ENCODE results near the gene FIGNL1. TPM values are rescaled to one million over a fixed set of nuclear protein-coding genes. Genes with fewer than 3 reads are reported as not detected.

FIGNL1 gene
- total and polyA plus RNA-seq, 2 donors from 2014 or later: 2.4 to 5.8 TPM

DNA sequence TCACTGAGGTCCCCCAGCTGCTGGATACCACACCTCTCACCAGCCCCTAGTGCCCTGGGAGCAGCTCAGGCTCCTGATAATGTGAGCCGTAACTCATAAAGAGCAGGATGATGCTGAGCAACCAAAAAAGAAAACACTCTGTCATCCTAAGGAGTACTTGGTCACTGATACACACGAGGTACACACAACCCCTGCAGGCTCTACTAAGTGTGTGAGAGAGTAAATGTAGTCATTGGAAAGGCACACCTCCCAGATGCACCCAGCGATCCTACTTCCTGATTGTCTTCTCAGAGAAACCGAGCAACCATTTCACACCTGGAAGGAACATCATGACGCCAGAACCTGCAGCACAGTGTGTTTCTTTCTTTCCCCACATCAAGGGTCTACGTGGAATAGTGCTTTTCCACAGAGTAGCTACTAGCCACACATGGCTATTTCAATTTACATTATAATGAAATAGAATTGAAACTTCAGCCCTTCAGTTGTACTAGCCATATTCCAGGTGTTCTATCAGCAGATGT lies 34.2 kb downstream of the FIGNL1 start:
- intact Hi-C loops (cut with DNase I): no loop called here
- no peak overlapping the region for H3K27ac ChIP-seq (ENCODE audit: low read depth in 2 of 2, low read length in 2 of 2)
- H3K4me3 ChIP-seq (ENCODE audit: low read length in 3 of 3): no peak overlapping the region
- H3K36me3 ChIP-seq (ENCODE audit: control insufficient read depth in 2 of 3, insufficient read depth in 3 of 3, low read length in 3 of 3): no peaks in the 10 kb centered on the region
- TF ChIP-seq, protein P1, sequence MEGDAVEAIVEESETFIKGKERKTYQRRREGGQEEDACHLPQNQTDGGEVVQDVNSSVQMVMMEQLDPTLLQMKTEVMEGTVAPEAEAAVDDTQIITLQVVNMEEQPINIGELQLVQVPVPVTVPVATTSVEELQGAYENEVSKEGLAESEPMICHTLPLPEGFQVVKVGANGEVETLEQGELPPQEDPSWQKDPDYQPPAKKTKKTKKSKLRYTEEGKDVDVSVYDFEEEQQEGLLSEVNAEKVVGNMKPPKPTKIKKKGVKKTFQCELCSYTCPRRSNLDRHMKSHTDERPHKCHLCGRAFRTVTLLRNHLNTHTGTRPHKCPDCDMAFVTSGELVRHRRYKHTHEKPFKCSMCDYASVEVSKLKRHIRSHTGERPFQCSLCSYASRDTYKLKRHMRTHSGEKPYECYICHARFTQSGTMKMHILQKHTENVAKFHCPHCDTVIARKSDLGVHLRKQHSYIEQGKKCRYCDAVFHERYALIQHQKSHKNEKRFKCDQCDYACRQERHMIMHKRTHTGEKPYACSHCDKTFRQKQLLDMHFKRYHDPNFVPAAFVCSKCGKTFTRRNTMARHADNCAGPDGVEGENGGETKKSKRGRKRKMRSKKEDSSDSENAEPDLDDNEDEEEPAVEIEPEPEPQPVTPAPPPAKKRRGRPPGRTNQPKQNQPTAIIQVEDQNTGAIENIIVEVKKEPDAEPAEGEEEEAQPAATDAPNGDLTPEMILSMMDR (IDR thresholded peaks at IDR 0.05; ENCODE audit: borderline replicate concordance, extremely low read depth, insufficient read depth): no peak
- H3K4me1 ChIP-seq (ENCODE audit: control insufficient read depth in 2 of 3, insufficient read depth in 2 of 3, low read depth in 1 of 3, low read length in 3 of 3): no peaks in the 10 kb centered on the region
- H3K27me3 ChIP-seq (ENCODE audit: control insufficient read depth, insufficient read depth, low read length): no peaks in the 10 kb centered on the region
- no peak for FAIRE-seq
- no peak overlapping the region for H3K9ac ChIP-seq (ENCODE audit: low read length in 3 of 3)
- no peaks in the 10 kb centered on the region for H3K9me3 ChIP-seq (ENCODE audit: control insufficient read depth in 2 of 3, insufficient read depth in 1 of 3, low read length in 3 of 3)
- DNase-seq: no peak

DNA sequence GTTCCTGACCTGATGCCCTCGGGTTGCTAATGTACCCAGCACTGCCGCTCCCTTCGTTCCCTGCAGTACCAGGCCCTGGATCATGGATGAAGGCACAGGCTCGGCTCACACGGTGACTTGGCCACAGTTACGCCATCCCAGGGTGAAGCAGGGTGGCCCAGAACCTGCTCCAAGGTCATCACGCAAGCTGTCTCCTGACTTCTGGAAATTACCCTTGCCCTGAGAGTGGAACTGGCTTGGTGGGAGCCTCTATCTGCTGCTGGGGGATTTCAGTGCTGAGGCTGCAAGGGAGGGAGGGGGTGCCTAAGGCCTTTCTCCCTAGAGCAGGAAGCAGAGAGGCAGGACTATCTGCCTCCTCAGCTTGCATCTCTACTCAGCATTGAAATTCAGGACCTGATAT lies 36.6 kb downstream of the FIGNL1 start:
- Histone ChIP-seq H3K9me3 (ENCODE audit: control insufficient read depth in 2 of 3, insufficient read depth in 1 of 3, low read length in 3 of 3) (no peaks in the 10 kb centered on the region), H3K27me3 (ENCODE audit: control insufficient read depth, insufficient read depth, low read length) (no peaks in the 10 kb centered on the region), H3K27ac (ENCODE audit: low read depth in 2 of 2, low read length in 2 of 2) (no peak overlapping the region), H3K4me3 (ENCODE audit: low read length in 3 of 3) (no peak overlapping the region), H3K4me1 (ENCODE audit: control insufficient read depth in 2 of 3, insufficient read depth in 2 of 3, low read depth in 1 of 3, low read length in 3 of 3) (no peaks in the 10 kb centered on the region), H3K9ac (ENCODE audit: low read length in 3 of 3) (no peak overlapping the region), H3K36me3 (ENCODE audit: control insufficient read depth in 2 of 3, insufficient read depth in 3 of 3, low read length in 3 of 3) (no peaks in the 10 kb centered on the region)
- DNase-seq (no peak), FAIRE-seq (no peak)
- TF ChIP-seq, protein P1 (IDR thresholded peaks at IDR 0.05; ENCODE audit: borderline replicate concordance, extremely low read depth, insufficient read depth): no peak
- intact Hi-C loops (cut with DNase I): no loop called here

DNA sequence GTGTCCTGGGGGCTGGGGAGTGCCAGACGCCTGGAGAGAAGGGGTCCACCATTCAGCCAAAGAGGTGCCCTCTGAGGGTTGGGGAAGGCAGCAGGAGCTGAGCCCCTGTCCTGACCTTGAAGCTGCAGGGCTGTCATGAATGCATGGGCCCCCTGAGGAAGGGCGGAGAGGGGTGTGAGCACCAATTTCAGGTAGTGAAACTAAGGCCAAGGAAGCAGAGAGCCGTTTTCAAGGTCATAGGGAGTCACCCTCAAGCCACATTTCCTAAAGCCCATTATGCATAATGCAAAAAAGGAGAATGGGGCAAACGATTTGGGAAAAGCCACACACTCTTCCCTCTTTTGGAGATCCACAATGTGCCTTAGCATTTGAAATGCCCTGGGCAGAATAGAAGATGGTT lies 37.2 kb downstream of the FIGNL1 start:
- FAIRE-seq: no peak
- TF ChIP-seq, protein P1 (IDR thresholded peaks at IDR 0.05; ENCODE audit: borderline replicate concordance, extremely low read depth, insufficient read depth): no peak

DNA sequence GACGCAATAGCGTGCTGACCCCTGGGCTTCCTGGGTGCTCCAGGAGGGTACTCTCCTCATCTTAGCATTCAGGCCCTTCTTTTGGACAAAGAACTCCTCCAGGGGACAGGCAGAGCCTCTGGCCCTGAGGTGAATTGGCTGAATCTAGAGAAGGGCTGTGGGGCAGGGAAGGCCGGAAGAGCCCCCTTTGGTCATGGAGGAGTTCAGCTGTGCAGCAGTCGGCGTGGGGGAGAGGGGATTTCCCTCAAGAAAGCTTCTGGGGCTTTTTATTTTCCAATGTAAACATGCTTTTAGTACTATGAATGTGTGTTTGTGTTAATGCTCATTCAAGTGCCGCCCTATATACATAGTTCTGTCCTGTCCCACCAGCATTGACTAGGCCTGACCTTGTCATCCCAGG lies 38.8 kb downstream of the FIGNL1 start:
- H3K27me3 ChIP-seq (ENCODE audit: control insufficient read depth, insufficient read depth, low read length): no peaks in the 10 kb centered on the region
- no peaks in the 10 kb centered on the region for H3K9me3 ChIP-seq (ENCODE audit: control insufficient read depth in 2 of 3, insufficient read depth in 1 of 3, low read length in 3 of 3)
- intact Hi-C loops (cut with DNase I): no loop called here
- H3K36me3 ChIP-seq (ENCODE audit: control insufficient read depth in 2 of 3, insufficient read depth in 3 of 3, low read length in 3 of 3): no peaks in the 10 kb centered on the region
- no peak overlapping the region for H3K4me3 ChIP-seq (ENCODE audit: low read length in 3 of 3)
- no peak overlapping the region for H3K27ac ChIP-seq (ENCODE audit: low read depth in 2 of 2, low read length in 2 of 2)
- FAIRE-seq (no peak), DNase-seq (no peak)
- TF ChIP-seq, protein P1 (IDR thresholded peaks at IDR 0.05; ENCODE audit: borderline replicate concordance, extremely low read depth, insufficient read depth): no peak
- H3K4me1 ChIP-seq (ENCODE audit: control insufficient read depth in 2 of 3, insufficient read depth in 2 of 3, low read depth in 1 of 3, low read length in 3 of 3): no peaks in the 10 kb centered on the region
- H3K9ac ChIP-seq (ENCODE audit: low read length in 3 of 3): no peak overlapping the region

More for the DNA sequence above, 37.2 kb downstream of the FIGNL1 start:
- H3K9me3 ChIP-seq (ENCODE audit: control insufficient read depth in 2 of 3, insufficient read depth in 1 of 3, low read length in 3 of 3): no peaks in the 10 kb centered on the region
- no peak overlapping the region for H3K4me3 ChIP-seq (ENCODE audit: low read length in 3 of 3)
- H3K36me3 ChIP-seq (ENCODE audit: control insufficient read depth in 2 of 3, insufficient read depth in 3 of 3, low read length in 3 of 3): no peaks in the 10 kb centered on the region
- intact Hi-C loops (cut with DNase I): no loop called here
- H3K27me3 ChIP-seq (ENCODE audit: control insufficient read depth, insufficient read depth, low read length): no peaks in the 10 kb centered on the region
- no peaks in the 10 kb centered on the region for H3K4me1 ChIP-seq (ENCODE audit: control insufficient read depth in 2 of 3, insufficient read depth in 2 of 3, low read depth in 1 of 3, low read length in 3 of 3)
- H3K9ac ChIP-seq (ENCODE audit: low read length in 3 of 3): no peak overlapping the region
- H3K27ac ChIP-seq (ENCODE audit: low read depth in 2 of 2, low read length in 2 of 2): no peak overlapping the region
- DNase-seq: no peak

All from kidney (tissue), 14 donors.